T-helper 22 cell (primary cell): ENCODE results near the gene PRKCQ.
A peak's percentile ranks its signal among the peaks of the same experiment; 100 is the strongest.

Experiments used
- DNase-seq: peaks from one replicate; pipeline ENCODE4 v3.0.0-alpha.2; 2020; ENCODE audit warnings: low read depth

PRKCQ gene

DNA sequence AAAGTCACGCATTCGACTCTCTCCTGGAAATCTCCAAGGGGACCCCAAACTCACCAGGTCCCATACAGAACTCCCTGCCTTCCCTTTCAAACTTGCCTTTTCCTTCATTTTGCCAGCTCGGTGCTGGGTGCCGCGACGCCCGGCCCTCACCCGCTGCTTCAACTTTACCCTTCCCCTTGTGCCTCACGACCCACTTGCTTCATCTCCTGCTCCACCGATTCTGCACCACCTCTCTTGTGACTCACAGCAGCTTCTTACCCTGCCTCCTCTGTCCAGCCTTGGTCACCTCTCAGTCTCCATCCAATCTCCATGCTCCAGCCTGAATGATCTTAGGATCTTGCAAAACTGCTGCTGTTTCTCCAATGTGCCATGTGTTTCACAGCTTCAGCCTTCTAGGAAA lies 59.9 kb downstream of the PRKCQ start:
- no peak for DNase-seq

DNA sequence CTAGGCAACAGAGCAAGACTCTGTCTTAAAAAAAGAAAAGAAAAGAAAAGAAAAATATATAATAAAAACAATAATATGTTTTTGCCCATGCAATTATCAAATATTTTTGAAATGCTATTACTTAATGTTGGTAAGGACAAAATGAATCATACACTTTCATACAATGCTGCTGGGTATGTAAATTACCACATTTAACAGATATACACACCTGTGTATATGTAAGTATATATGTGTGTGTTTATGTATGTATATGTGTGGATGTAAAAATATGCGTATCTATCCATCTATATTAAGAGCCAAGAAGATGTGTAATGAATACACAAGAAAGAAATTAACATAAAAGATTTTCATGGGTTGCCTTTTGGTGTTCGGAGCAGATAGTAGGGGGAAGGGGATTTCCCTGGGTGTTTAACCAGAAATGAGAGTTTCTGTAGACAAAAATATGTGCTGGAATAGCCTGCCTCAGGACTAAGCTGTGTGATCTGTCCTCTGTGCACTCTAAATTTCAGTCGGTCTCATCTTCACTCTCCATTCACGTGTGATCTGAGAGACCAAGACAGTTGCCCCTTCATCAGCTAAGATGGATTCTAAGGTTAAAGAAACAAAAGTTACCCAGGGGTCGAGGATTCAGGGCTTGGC lies 61.2 kb downstream of the PRKCQ start:
- no peak for DNase-seq

DNA sequence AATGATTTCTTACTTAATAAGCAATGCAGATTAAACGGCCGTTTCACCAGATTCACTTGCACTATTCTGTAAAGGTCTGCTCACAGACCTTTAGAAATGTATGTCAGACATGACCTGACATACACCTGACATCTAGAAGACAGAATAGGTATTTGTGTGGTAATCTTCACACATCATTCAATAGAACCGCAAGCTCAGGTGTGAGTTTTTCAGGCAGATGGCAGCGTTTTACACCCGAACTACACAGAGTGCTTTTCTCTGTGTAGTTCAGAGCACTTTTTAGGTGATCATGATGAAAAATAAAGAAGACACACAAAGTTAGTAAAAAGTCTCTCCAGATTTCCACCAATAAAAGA lies 63.2 kb downstream of the PRKCQ start:
- no peak for DNase-seq

DNA sequence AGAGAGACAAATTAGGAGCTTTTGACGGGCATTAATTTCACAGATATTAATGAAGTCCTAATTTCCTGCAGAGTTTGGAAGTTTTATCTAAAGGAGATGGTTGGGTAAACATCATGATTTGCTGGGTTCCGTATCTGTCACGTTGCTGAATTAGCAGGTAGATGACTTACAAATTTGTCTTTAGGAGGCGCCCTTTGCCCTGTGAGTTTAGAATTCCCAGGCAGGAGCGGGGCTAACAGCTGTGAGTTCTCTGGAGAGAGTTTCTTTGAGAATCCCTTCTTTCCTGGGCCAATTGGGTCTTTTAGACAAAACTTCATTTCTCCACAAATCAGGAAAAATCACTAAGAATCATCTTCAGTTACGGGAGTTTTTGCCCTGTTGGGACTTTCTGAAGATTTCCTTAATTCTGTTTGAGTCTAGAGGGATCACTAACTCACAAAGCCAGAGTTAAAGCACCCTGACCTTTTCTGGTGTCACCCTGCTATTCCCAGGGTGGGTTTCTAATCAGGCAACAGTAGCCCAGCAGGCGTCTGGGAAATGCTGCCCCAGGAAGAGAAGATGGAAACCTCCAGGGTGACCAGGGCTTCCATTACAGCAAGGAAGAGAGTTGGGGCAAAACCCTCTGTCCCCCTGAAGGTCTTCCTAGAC lies 63.7 kb downstream of the PRKCQ start:
- DNase-seq: no peak

DNA sequence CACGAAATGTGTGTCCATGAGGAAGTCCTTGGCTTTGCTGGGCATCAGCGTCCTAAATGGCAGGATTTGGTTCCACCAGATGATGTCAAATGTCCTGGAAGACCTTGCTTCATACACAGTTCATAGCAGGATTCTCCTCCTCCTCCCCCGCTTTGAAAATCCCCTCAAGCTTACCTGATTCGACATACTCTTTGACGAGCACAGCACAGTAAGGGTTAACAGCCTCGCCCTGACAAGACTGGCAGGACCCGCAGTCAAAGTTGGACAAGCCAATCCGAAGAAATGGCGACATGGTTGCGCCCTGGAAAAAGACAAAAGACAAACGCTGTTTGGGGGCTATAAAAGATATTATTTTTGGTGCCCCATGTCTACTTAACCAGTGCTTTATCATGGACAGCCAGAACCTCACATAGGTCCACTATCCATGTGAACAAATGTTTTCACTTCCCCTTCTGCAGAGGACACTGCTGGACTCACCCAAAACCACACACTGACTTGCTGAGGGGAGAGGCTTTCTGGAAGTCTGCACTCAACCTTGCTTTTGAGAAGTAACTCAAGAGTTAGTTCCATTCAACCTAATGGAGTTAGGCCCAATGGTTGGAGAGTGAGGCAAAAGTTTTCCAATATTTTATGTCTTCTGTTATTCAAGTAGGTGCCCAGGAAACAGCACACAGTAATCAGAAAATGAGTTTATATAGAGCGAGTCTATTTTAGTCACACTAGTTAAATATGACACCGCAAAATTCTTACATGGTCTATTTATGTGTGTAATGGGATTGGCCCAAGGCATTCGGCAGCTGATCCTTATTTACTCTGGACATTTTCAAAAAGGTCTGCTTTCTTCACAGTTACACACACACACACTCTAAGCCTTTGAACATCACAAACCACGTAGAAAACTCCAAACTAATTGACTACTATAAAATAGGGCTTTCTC lies 65.0 kb downstream of the PRKCQ start:
- no peak for DNase-seq

DNA sequence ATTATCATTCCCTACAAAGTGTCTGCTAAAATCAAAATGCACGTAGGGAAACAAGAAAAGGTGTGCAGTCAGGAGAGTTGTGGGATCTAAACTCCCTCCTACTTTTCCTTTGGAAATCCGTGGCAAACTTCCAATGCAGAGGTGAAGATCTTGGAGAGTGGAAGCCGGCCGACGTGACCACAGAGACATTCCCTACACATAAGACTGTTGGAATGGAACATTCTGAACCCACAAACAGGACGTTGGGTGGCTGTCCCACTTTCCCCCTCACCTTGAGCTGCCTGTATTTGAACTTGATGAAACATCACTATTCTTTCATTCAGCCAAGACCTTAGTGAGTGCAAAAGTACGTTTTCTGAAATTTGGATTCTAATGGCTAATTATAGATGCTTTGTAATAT lies 65.9 kb downstream of the PRKCQ start:
- DNase-seq: no peak

DNA sequence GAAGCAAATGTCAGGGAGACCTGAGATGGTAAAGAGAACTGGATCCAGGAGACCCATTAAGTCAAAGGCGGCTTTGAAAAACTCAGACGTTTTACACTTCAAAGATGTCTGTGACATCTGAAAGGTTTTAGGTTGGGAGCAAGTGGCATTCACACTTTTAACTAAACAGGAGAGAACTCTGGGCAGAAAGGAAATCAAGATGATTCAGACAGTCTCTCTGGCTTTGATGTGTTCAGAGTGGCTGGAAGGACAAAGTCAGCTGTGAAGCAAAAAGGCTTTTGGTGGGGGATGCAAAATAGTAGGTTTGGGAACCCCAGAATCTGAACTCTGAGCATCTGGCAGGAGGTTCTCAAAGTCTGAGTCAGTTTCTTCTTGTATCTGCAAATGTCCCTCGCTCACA lies 66.6 kb downstream of the PRKCQ start:
- peak; percentile 30 for DNase-seq

DNA sequence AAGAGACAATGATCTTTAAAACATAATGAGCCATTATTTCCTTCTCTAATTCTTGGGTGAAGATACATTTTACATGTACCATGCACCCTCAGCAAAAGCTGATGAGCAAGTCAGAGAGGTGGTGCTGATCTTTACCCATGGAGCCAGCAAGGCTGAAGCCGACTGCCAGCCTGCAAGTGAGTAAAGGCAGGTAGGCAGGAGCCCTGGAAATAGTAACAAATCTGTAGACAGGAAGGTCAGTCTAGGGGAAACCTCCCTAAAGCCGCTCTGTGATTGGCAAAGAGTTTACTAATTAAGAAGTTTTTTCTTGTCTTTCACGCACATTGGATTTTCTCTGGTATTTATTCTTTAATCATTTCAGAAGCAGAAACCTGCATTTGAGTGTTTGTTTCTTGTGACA lies 67.9 kb downstream of the PRKCQ start:
- no peak for DNase-seq

DNA sequence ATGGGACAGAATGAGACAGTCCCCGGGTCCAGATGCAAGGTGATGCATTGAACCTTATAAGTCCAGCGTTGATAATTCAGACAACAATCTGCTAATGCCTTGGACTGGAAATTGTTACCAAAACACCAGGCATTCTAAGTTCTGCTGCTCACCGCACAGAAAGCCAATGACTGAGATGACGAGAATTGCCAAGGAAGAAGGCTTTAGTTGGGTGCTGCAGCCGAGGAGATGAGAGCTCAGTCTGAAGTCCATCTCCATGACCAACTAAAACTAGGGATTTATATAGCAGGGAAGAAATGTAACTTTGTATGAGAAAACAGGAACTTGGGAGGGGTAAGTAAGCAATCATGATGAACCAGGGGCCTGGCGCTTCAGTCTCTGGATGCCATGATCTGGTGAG lies 68.7 kb downstream of the PRKCQ start:
- DNase-seq: no peak

DNA sequence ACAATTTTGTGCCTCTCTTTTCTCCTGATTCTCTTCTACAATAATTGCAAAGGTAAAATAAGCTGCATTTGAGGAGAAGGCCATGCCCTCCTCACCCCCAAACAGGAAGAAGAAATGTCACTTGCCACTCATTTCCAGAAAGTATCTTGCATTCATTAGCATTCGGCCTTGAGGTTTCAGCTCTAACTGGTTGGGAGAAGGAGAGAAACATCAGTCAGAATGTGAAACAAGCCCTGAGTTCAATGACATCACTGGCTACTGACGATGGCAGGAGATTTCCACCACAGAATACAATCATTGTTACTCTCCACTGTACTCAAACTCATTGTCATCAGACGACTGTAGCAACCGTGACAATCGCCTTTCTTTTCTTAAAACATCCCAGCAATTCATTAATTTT lies 72.8 kb downstream of the PRKCQ start:
- no peak for DNase-seq

DNA sequence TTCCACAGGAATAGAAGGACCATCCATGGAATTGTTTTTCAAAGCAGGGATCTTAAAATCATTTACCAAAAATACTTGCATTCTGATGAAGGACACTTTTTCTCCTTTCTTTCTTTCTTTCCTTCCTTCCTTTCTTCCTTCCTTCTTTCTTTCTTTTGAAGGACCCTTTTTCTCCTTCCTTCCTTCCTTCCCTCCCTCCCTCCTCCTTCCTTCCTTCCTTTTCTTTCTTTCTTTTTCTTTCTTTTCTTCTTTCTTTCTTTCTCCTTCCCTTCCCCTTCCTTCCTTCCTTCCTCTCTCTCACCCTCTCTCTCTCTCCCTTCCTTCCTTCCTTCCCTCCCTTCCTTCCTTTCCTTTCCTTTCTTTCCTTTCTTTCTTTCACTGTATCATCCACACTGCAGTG lies 74.8 kb downstream of the PRKCQ start:
- DNase-seq: no peak

DNA sequence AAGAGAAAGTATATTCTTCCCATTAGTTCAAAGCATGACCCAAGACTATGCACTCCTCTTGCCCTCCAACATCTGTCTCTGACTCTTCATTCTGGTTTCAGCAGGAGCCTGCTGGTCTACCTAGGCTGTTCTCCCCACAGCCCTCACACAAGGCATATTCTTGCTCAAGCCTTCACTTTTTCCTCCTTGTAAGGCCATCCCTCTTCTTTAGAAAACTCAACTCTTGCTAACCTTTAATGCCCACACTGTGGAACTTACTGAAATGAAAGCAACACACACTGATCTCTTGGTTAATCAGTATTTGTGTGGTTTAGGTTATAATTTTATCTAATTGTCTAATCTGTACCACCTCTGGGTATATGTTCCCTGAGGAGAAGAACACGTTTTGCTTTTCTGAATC lies 75.8 kb downstream of the PRKCQ start:
- no peak for DNase-seq

DNA sequence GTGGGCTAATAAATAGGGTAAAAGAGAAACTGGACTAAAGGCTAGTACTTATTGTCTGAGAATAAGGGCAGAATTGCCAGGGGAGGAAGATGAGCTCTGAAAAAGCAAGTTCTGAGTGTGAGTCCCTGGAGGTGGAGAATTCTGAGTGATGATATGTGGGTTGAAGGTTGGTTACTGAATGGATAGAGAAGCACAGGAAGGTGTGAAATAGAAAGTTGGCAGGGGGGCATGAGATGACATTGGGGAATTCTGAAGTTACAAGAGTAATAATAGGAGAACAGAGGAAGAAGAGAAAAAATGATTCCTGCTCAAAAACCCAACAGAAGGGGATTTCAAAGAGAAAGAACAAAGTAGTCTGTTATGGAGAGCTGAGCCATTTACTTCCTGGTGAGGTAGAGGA lies 76.9 kb downstream of the PRKCQ start:
- no peak for DNase-seq

DNA sequence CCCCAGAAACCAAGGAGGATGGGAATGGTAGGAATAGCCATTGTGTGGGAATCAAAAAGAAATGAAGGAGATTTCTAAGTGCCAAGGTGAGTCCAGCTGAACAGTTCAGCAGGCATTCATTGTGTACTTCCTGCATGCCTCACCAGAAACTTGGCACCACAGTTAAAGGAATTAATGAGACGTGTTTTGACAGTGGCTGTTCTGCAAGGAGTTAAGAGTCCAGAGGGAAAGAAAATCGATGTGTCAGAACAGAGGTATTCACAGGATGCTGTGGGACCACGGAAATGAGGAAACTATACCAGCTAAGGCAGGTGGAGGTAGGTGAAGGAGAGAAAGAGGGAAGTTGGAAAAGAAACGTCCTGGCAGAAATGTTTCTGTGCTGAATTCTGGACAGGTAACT lies 78.1 kb downstream of the PRKCQ start:
- DNase-seq: no peak

DNA sequence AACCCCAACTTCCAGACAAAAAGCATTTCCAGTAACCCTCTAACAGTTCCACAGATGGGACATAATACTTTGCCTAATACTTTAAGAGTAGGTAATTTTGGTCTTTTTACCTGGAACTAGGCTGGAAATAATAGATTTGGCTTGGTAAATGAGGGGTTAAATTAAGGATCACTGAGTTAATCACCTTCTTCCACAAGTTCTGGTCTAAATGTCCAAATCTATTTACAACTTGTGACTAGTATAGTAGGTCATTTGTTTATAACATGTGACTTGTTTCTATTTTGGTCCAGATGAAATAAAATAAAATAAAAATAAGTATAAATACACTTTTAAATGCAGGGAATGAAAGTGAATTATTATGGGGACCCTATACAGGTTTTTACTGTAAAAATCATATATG lies 80.1 kb downstream of the PRKCQ start:
- DNase-seq: no peak

DNA sequence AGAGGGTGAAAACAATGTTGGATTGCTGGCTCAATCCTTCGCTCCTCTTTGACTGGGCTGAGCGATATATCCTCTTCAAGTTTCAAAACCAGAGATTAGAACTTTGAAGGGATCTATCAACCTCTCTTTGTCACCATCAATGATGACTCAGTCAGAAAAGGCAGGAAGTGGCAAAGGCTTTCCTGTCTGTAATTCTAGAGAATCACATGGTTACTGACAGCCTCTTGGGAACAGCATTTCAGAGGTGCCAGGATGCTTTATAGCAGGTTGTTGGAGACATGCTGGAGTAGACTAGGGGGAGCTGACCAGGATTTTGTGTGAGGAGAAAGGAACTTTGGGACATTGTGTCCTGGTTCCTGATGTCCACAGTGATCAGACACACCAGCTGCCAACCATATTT lies 81.3 kb downstream of the PRKCQ start:
- peak; percentile 51 for DNase-seq

DNA sequence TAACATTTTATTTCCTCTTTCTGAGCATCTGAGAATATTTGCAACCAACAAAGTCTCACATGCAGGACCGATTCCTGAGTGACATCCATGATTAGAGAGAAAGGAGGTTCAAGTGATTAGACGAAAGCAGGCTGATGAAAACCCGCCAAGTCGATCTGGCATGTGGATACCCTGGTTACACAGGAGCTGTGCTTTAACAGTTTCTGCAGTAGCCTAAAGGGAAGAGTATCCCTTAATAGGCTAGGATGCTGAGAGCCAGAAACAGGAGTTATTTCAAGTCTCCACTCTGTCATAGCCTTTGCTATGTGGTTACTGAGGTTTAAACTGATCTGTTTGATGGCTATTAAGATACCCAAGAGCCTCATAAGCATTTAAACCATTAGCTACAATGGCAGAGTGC lies 82.5 kb downstream of the PRKCQ start:
- no peak for DNase-seq

DNA sequence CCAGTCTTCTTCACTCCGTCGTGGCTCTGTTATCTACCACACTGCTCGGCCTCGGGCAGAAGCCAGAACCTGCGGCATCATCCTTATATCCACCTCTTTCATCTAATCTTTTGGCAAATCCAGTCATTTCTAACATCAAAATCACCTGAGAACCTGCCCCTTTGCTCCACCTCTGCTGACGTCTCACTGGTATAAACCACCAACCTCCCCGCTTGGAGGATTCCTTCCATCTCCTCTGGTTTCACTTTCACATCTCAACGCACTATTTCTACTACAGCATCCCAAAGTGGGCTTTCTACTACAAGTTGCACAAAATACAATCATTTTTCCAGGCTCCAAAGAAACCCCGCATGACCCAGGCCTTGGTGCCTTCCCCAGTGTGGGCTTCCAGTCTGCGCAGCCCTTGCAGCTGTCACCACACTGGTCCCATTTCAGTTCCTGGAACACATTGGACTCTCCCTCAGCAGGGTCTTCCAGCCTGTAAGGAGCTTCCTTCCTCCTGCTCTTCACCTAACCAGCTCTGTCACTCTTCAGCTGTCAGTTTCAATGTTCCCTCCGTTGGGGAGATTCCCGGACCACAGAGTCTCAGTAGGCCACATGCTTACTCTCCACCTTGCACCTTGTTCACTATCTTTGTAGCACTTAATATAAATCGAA lies 85.0 kb downstream of the PRKCQ start:
- DNase-seq: peak; percentile 54

DNA sequence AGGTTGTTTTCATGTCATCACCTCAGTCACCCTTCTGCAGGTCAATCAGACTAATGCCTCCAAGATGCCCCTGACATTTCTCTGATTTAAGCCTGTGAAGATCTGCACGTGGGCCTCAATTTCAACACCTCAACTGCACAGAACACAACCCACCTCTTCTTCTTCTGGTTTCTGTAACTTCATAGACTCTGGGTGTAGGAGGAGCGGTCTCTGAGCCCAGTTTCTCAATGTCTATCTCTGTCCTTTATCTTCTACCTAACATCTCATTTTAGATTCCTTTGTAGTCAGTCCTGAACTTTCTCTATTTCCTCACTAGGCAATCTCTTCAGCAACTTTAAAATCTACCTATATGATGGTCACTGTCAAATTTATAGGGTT lies 85.6 kb downstream of the PRKCQ start:
- DNase-seq: no peak

DNA sequence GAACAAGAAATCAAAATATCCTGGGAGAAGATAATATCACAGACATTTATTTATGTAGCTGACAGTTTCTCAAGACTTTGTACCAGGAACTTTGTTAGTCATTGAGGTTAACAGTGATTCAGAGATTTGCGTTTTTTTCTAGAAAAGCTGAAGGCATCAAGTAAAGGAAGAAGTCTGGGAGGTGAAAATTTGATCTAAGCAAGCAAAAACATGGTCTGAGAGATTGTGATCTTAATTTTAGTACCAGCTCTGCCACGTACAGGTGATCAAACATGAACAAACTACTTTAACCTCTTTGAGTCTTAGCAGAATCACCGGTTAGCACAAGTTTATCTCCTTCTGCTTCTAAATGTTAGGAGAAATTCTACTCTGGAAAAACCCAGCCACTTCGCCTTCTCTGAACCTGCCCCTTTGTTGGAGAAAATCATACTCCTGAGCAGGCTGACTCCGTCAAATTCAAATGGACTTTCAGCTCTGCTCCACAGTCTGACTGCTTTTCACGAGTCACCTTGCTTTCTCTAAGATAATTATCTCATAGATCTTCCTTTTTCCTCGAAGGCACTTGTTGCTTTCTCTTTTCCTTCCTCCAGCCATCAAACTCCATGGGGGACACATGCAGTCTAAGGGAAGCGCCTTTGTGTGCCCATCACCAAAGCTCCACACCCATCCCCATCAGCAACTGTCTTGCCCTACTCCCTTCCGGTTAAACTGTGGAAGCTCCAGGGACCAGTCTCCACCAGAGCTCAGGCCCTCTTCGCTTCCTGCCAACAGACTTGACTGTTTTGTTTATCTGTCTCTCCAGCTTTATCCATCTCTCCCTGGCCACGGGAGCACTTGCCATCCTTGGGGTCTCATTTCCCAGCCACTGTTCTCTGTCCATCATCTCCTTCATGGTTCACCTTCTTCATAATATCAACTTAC lies 86.3 kb downstream of the PRKCQ start:
- DNase-seq: no peak

DNA sequence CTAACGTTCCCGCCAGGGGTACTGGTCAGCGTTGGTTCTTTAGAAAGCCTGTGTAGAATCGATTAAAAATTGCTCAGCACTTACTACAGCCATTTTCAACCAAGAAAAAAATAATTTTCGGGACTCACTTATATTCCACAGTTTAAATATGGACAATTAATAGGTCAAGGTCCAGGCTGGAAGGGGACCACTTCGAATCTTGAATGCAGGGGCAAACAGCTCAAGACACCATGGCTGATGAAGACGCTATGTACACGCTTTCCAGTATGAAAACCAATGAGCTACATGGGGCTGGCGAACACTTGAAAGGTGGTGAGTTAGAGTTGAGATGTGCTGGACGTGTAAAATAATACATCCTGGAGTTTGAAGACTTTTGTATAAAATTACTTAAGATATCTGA lies 87.2 kb downstream of the PRKCQ start:
- DNase-seq: no peak
